K562 (cell line): ENCODE measurements around the gene GCHFR. TPM values are rescaled to one million over a fixed set of nuclear protein-coding genes. Genes with fewer than 3 reads are reported as not detected.

Experiments
- ETV1 ChIP-seq: fragments of 450-650 bp; conservative IDR thresholded peaks from 2 replicates; pipeline ENCODE4 v1.6.1; 2016; ENCODE audit warnings: missing genetic modification characterization, control low read depth, low read depth, missing compliant biosample characterization
- ETV5 ChIP-seq: sonication (generic); formaldehyde crosslinking; IDR thresholded peaks from 2 replicates; pipeline ENCODE4 v1.4.0; 2020; ENCODE audit warnings: low read depth, mild to moderate bottlenecking, missing genetic modification reagents
- GATAD2A ChIP-seq: fragments of 450-650 bp; IDR thresholded peaks from 2 replicates; pipeline ENCODE4 v1.6.1; 2017
- HOXB6 ChIP-seq: fragments of 250-450 bp; sonication (Bioruptor Pico); IDR thresholded peaks from 2 replicates; pipeline ENCODE4 v1.5.1; 2022; ENCODE audit warnings: mild to moderate bottlenecking, borderline replicate concordance
- MCM2 ChIP-seq: fragments of 450-650 bp; IDR thresholded peaks from 2 replicates; pipeline ENCODE4 v1.6.1; 2017; ENCODE audit warnings: low read depth, mild to moderate bottlenecking
- MIER1 ChIP-seq: fragments of 450-650 bp; IDR thresholded peaks from 2 replicates; pipeline ENCODE4 v1.6.1; 2016; ENCODE audit warnings: antibody characterized with exemption, mild to moderate bottlenecking, low read depth
- RAD21 ChIP-seq, 2 experiments: fragments of 250-450 bp in 1 of 2; fragments of 450-650 bp in 1 of 2; sonication (Bioruptor Pico) in 1 of 2; formaldehyde crosslinking in 1 of 2; IDR thresholded peaks in 1 of 2; conservative IDR thresholded peaks in 1 of 2; 2 replicates each; pipeline versions ENCODE4 v1.4.0 to v1.8.0; 2020 to 2022; ENCODE audit warnings: mild to moderate bottlenecking in 2 of 2, moderate library complexity in 1 of 2
- RB1 ChIP-seq: fragments of 450-650 bp; IDR thresholded peaks from 2 replicates; pipeline ENCODE4 v1.6.1; 2017; ENCODE audit warnings: low read depth, mild to moderate bottlenecking
- RCOR1 ChIP-seq, 2 experiments: IDR thresholded peaks; 2 replicates each; pipeline ENCODE4 v1.6.1; 2012; ENCODE audit warnings: low read depth in 2 of 2, low read length in 2 of 2, borderline replicate concordance in 1 of 2, improper control_type of control experiment in 1 of 2
- SAFB ChIP-seq: fragments of 200-400 bp; formaldehyde crosslinking; IDR thresholded peaks from 2 replicates; pipeline ENCODE4 v1.6.1; 2017; ENCODE audit warnings: low read depth, low read length, borderline replicate concordance
- SP1 ChIP-seq: sonication (generic); formaldehyde crosslinking; IDR thresholded peaks from 2 replicates; pipeline ENCODE4 v1.8.1; 2022; ENCODE audit warnings: mild to moderate bottlenecking, missing genetic modification reagents
- YY1 ChIP-seq, 3 experiments: IDR thresholded peaks; 2 replicates each; pipeline ENCODE4 v1.6.1; 2011; ENCODE audit warnings: low read length in 2 of 3, mild to moderate bottlenecking in 2 of 3, moderate library complexity in 2 of 3, borderline replicate concordance in 1 of 3, control low read depth in 1 of 3, low read depth in 1 of 3; ENCODE audit not compliant: insufficient read depth in 3 of 3, insufficient replicate concordance in 2 of 3, control insufficient read depth in 1 of 3, insufficient read length in 1 of 3; ENCODE audit errors: extremely low read depth in 1 of 3
- polyA plus RNA-seq, 8 experiments: library from polyadenylated mRNA; depleted of rRNA in 4 of 8; stranded (reverse) in 5 of 8; unstranded in 3 of 8; fragments of >200 nt; fragmentation: Nextera tagmentation in 2 of 8; fragmentation: Illumina TruSeq in 1 of 8; extraction: Ambion mirVana in 2 of 8; extraction: Trizol in 1 of 8; gene quantifications; 2 replicates each; pipeline versions ENCODE4 v1.2.1 to v1.2.3, GENCODE V29; 2011 to 2014; ENCODE audit warnings: inconsistent platforms in 1 of 8, missing spikeins in 1 of 8
- total RNA-seq, 7 experiments: library from RNA; depleted of rRNA in 6 of 7; stranded (reverse); fragments of >200 nt in 6 of 7; fragmentation: Illumina TruSeq in 2 of 7; extraction: Trizol in 2 of 7; gene quantifications; 2 replicates each; pipeline versions ENCODE4 v1.2.1 to v1.2.3, GENCODE V29; 2011 to 2021; ENCODE audit warnings: low replicate concordance in 1 of 7
- TF ChIP-seq, protein P1 (sequence below), 3 experiments: IDR thresholded peaks in 2 of 3; conservative IDR thresholded peaks in 1 of 3; 2 replicates each; pipeline ENCODE4 v1.5.1; 2011 to 2012; ENCODE audit warnings: low read length in 3 of 3, mild to moderate bottlenecking in 3 of 3, control low read depth in 2 of 3, improper control_type of control experiment in 1 of 3, inconsistent platforms in 1 of 3, low read depth in 1 of 3, mixed read lengths in 1 of 3, moderate library complexity in 1 of 3; ENCODE audit not compliant: insufficient read depth in 2 of 3
- TF ChIP-seq, protein P2 (sequence below): IDR thresholded peaks from 3 replicates; pipeline ENCODE4 v1.6.1; 2011; ENCODE audit warnings: borderline replicate concordance, mild to moderate bottlenecking; ENCODE audit not compliant: insufficient read length, insufficient read depth
- TF ChIP-seq, protein P3 (sequence below): sonication (generic); formaldehyde crosslinking; IDR thresholded peaks from 2 replicates; pipeline ENCODE4 v1.8.1; 2022; ENCODE audit warnings: missing genetic modification reagents
- TF ChIP-seq, protein P4 (sequence below): fragments of 250-450 bp; sonication (Bioruptor Pico); IDR thresholded peaks from 2 replicates; pipeline ENCODE4 v1.4.0; 2020

The GCHFR gene
- total and polyA plus RNA-seq, 9 of the 15 experiments (the other 6 are each of a cell fraction or from before 2014, with no cell fraction given): 8.7 to 83.5 (median 20.8) TPM

DNA sequence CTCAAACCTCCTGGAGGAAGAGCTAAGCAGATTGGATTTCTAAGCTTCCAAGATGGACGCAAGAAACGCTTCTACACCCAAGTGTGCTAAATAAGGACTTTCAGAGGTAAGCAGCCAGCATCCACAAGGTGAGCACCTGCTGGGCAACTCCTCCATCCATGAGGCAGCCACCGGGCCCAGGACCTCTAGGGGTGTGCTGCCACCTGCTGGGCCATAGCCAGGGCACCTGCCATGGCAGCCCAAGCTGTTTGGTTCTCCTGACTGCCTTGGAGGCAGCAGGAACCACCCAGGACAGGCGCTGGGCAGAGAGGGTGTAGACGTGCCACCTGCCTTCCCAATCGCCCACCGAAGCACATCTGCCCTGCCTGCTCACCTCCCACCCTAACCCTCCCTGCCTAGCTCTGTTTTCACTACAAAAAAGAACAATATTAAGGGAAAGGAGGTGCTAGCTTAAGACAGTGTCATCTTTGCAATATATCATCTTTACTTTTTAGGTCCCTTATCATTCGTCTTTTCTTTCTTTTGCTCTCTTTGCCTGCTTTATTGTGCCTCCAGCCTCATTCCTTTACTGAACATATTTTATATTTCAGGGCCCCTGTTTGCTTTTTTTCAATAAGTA lies 18.9 kb downstream of the GCHFR start (continued):
- TF ChIP-seq, protein P1, sequence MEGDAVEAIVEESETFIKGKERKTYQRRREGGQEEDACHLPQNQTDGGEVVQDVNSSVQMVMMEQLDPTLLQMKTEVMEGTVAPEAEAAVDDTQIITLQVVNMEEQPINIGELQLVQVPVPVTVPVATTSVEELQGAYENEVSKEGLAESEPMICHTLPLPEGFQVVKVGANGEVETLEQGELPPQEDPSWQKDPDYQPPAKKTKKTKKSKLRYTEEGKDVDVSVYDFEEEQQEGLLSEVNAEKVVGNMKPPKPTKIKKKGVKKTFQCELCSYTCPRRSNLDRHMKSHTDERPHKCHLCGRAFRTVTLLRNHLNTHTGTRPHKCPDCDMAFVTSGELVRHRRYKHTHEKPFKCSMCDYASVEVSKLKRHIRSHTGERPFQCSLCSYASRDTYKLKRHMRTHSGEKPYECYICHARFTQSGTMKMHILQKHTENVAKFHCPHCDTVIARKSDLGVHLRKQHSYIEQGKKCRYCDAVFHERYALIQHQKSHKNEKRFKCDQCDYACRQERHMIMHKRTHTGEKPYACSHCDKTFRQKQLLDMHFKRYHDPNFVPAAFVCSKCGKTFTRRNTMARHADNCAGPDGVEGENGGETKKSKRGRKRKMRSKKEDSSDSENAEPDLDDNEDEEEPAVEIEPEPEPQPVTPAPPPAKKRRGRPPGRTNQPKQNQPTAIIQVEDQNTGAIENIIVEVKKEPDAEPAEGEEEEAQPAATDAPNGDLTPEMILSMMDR (IDR thresholded peaks at IDR 0.05 in 2 of 3, conservative IDR thresholded peaks at IDR 0.05 in 1 of 3; ENCODE audit: insufficient read depth in 2 of 3, low read depth in 1 of 3, low read length in 3 of 3): peak; percentile 85 to 90 (median 90)
- TF ChIP-seq, protein P2, sequence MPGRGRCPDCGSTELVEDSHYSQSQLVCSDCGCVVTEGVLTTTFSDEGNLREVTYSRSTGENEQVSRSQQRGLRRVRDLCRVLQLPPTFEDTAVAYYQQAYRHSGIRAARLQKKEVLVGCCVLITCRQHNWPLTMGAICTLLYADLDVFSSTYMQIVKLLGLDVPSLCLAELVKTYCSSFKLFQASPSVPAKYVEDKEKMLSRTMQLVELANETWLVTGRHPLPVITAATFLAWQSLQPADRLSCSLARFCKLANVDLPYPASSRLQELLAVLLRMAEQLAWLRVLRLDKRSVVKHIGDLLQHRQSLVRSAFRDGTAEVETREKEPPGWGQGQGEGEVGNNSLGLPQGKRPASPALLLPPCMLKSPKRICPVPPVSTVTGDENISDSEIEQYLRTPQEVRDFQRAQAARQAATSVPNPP: no peak
- TF ChIP-seq ETV5 (CRISPR knock-in tag): peak; percentile 59; the same call in 1 of the 2 replicates
- TF ChIP-seq GATAD2A: no peak
- TF ChIP-seq YY1 (IDR thresholded peaks at IDR 0.05; ENCODE audit: borderline replicate concordance in 1 of 3, control insufficient read depth in 1 of 3, extremely low read depth in 1 of 3, insufficient read depth in 3 of 3, insufficient read length in 1 of 3, insufficient replicate concordance in 2 of 3, low read depth in 1 of 3, low read length in 2 of 3): peak in 2 of 3 experiments; percentile 56 to 62
- TF ChIP-seq RB1: peak; percentile 64
- TF ChIP-seq, protein P3, sequence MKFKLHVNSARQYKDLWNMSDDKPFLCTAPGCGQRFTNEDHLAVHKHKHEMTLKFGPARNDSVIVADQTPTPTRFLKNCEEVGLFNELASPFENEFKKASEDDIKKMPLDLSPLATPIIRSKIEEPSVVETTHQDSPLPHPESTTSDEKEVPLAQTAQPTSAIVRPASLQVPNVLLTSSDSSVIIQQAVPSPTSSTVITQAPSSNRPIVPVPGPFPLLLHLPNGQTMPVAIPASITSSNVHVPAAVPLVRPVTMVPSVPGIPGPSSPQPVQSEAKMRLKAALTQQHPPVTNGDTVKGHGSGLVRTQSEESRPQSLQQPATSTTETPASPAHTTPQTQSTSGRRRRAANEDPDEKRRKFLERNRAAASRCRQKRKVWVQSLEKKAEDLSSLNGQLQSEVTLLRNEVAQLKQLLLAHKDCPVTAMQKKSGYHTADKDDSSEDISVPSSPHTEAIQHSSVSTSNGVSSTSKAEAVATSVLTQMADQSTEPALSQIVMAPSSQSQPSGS (CRISPR knock-in tag): no peak
- no peak for TF ChIP-seq HOXB6 (CRISPR knock-in tag)
- TF ChIP-seq, protein P4, sequence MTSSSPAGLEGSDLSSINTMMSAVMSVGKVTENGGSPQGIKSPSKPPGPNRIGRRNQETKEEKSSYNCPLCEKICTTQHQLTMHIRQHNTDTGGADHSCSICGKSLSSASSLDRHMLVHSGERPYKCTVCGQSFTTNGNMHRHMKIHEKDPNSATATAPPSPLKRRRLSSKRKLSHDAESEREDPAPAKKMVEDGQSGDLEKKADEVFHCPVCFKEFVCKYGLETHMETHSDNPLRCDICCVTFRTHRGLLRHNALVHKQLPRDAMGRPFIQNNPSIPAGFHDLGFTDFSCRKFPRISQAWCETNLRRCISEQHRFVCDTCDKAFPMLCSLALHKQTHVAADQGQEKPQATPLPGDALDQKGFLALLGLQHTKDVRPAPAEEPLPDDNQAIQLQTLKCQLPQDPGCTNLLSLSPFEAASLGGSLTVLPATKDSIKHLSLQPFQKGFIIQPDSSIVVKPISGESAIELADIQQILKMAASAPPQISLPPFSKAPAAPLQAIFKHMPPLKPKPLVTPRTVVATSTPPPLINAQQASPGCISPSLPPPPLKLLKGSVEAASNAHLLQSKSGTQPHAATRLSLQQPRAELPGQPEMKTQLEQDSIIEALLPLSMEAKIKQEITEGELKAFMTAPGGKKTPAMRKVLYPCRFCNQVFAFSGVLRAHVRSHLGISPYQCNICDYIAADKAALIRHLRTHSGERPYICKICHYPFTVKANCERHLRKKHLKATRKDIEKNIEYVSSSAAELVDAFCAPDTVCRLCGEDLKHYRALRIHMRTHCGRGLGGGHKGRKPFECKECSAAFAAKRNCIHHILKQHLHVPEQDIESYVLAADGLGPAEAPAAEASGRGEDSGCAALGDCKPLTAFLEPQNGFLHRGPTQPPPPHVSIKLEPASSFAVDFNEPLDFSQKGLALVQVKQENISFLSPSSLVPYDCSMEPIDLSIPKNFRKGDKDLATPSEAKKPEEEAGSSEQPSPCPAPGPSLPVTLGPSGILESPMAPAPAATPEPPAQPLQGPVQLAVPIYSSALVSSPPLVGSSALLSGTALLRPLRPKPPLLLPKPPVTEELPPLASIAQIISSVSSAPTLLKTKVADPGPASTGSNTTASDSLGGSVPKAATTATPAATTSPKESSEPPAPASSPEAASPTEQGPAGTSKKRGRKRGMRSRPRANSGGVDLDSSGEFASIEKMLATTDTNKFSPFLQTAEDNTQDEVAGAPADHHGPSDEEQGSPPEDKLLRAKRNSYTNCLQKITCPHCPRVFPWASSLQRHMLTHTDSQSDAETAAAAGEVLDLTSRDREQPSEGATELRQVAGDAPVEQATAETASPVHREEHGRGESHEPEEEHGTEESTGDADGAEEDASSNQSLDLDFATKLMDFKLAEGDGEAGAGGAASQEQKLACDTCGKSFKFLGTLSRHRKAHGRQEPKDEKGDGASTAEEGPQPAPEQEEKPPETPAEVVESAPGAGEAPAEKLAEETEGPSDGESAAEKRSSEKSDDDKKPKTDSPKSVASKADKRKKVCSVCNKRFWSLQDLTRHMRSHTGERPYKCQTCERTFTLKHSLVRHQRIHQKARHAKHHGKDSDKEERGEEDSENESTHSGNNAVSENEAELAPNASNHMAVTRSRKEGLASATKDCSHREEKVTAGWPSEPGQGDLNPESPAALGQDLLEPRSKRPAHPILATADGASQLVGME (CRISPR knock-in tag): peak; percentile 69; the same call in 1 of the 2 replicates
- no peak for TF ChIP-seq ETV1 (tag)
- peak; percentile 88 to 90 for TF ChIP-seq RAD21 (CRISPR knock-in tag; conservative IDR thresholded peaks at IDR 0.05 in 1 of 2, IDR thresholded peaks at IDR 0.05 in 1 of 2)
- TF ChIP-seq SAFB: no peak
- no peak for TF ChIP-seq MCM2
- TF ChIP-seq MIER1: no peak
- TF ChIP-seq RCOR1 (IDR thresholded peaks at IDR 0.05; ENCODE audit: borderline replicate concordance in 1 of 2, low read depth in 2 of 2, low read length in 2 of 2): peak; percentile 57 to 77; a peak in 2 of 4 replicates
- peak; percentile 53 for TF ChIP-seq SP1
